ENCODE data around the gene GLIS1.

DNA sequence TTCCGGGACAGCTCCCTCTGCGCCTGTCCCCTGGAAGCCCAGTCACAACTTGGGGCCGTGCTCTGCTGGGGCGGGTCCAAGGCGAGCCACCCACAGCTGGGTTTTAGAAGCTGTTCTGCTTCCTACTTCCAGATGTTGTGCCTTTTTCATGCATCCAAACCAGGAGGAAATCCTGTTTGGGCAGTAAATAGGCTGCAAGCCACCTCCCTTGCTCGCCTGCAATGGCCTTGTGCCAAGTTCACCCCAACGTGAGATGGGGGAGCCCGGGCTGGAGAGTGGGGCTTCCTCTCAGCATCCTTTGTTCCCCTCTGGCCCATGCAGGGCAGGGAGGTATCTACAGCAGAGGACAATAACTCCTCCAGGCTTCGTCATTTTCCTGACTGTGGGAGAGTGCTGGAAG is 206.6 kb downstream of the GLIS1 start:
- TF ChIP-seq, protein P1, sequence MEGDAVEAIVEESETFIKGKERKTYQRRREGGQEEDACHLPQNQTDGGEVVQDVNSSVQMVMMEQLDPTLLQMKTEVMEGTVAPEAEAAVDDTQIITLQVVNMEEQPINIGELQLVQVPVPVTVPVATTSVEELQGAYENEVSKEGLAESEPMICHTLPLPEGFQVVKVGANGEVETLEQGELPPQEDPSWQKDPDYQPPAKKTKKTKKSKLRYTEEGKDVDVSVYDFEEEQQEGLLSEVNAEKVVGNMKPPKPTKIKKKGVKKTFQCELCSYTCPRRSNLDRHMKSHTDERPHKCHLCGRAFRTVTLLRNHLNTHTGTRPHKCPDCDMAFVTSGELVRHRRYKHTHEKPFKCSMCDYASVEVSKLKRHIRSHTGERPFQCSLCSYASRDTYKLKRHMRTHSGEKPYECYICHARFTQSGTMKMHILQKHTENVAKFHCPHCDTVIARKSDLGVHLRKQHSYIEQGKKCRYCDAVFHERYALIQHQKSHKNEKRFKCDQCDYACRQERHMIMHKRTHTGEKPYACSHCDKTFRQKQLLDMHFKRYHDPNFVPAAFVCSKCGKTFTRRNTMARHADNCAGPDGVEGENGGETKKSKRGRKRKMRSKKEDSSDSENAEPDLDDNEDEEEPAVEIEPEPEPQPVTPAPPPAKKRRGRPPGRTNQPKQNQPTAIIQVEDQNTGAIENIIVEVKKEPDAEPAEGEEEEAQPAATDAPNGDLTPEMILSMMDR (conservative IDR thresholded peaks at IDR 0.05; ENCODE audit: low read depth, low read length): no peak
- TF ChIP-seq EZH2 (IDR thresholded peaks at IDR 0.05; ENCODE audit: low read length, unreplicated experiment): no peak
